Keratinocyte (primary cell): ENCODE measurements around the gene PLA2G2F.

Source experiments
- EZH2 ChIP-seq: IDR thresholded peaks from one replicate; pipeline ENCODE4 v1.6.1; 2012; ENCODE audit warnings: inconsistent platforms, mild to moderate bottlenecking, low read length, moderate library complexity
- TF ChIP-seq, protein P1 (sequence below), 3 experiments: IDR thresholded peaks in 1 of 3; conservative IDR thresholded peaks in 1 of 3; optimal IDR thresholded peaks in 1 of 3; 2 replicates in 2 of 3; 3 replicates in 1 of 3; pipeline versions ENCODE3 to v1.5.1; 2011; ENCODE audit warnings: low read length in 3 of 3, mild to moderate bottlenecking in 3 of 3, moderate library complexity in 2 of 3, control low read depth in 1 of 3, inconsistent platforms in 1 of 3; ENCODE audit not compliant: insufficient read depth in 2 of 3; ENCODE audit errors: extremely low read depth in 1 of 3

DNA sequence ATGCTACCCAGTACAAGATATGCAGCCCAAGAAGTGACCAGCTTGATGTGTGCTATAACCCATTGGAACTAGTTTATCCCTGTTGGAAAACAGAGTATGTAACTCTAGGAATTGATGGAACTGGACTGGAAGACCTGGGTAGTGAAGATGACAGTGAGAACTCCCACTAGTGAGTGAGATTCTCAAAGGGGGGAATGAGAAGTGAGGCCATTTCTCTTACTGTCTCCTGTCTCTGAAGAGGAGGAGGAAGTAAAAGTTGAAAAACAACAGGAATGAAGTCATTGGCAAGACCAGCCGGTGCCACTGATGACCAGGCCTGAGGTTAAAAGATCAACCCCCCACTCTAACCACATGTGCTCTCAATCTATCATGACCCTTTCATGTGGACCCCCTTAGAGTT, 20.9 kb downstream of the PLA2G2F start:
- TF ChIP-seq, protein P1, sequence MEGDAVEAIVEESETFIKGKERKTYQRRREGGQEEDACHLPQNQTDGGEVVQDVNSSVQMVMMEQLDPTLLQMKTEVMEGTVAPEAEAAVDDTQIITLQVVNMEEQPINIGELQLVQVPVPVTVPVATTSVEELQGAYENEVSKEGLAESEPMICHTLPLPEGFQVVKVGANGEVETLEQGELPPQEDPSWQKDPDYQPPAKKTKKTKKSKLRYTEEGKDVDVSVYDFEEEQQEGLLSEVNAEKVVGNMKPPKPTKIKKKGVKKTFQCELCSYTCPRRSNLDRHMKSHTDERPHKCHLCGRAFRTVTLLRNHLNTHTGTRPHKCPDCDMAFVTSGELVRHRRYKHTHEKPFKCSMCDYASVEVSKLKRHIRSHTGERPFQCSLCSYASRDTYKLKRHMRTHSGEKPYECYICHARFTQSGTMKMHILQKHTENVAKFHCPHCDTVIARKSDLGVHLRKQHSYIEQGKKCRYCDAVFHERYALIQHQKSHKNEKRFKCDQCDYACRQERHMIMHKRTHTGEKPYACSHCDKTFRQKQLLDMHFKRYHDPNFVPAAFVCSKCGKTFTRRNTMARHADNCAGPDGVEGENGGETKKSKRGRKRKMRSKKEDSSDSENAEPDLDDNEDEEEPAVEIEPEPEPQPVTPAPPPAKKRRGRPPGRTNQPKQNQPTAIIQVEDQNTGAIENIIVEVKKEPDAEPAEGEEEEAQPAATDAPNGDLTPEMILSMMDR (optimal IDR thresholded peaks at IDR 0.05 in 1 of 3, IDR thresholded peaks at IDR 0.05 in 1 of 3, conservative IDR thresholded peaks at IDR 0.05 in 1 of 3; ENCODE audit: extremely low read depth in 1 of 3, insufficient read depth in 2 of 3, low read length in 3 of 3): no peak
- no peak for TF ChIP-seq EZH2
